Thoracic aorta (tissue), 2 donors: ENCODE measurements around the gene TBPL1. TPM values are rescaled to one million over a fixed set of nuclear protein-coding genes. Genes with fewer than 3 reads are reported as not detected.
"Not testable (repeated sequence)": the region's sequence is repeated elsewhere in the genome, so short reads cannot be mapped to it uniquely, and the experiment has no call there.

ENCODE experiments used
- ATAC-seq: fragments of 150-250 bp; one replicate; pipeline ENCODE4 v1.8.0; 2017; ENCODE audit warnings: low read depth; ENCODE audit not compliant: insufficient number of reproducible peaks, low FRiP score
- DNase-seq: peaks from one replicate; pipeline ENCODE4 v3.0.0-alpha.2; 2020; ENCODE audit warnings: low spot score
- H3K27ac ChIP-seq, 2 donors: fragments of 200-600 bp; sonication (generic); 1 replicate in 1 of 2; 2 replicates in 1 of 2; pipeline ENCODE4 v1.5.1; 2016; ENCODE audit warnings: mild to moderate bottlenecking in 2 of 2, moderate library complexity in 2 of 2
- H3K27me3 ChIP-seq: fragments of 200-600 bp; sonication (generic); replicated peaks from 2 replicates; pipeline ENCODE4 v1.6.0; 2016; ENCODE audit warnings: mild to moderate bottlenecking; ENCODE audit not compliant: insufficient read depth
- H3K36me3 ChIP-seq: fragments of 200-600 bp; sonication (generic); one replicate; pipeline ENCODE4 v1.5.1; 2016
- H3K4me1 ChIP-seq, 2 donors: fragments of 200-600 bp; sonication (generic); 1 replicate in 1 of 2; 2 replicates in 1 of 2; pipeline versions ENCODE4 v1.5.1 to v1.6.0; 2016; ENCODE audit warnings: low read depth in 2 of 2, mild to moderate bottlenecking in 1 of 2; ENCODE audit not compliant: control insufficient read depth in 1 of 2
- H3K4me3 ChIP-seq: fragments of 200-600 bp; sonication (generic); 2 replicates; pipeline ENCODE4 v1.5.1; 2016; ENCODE audit warnings: mild to moderate bottlenecking
- H3K9me3 ChIP-seq: fragments of 200-600 bp; sonication (generic); 2 replicates; pipeline ENCODE4 v1.5.1; 2016
- total RNA-seq, 2 donors: library from RNA; depleted of rRNA; stranded (reverse); fragments of >200 nt; gene quantifications; one replicate each; pipeline versions ENCODE4 v1.1.0 to v1.2.3, GENCODE V29; 2016
- TF ChIP-seq, protein P1 (sequence below): fragments of 200-600 bp; sonication (generic); IDR thresholded peaks from one replicate; pipeline ENCODE4 v1.5.1; 2019; ENCODE audit warnings: antibody characterized with exemption

TBPL1 gene
- total RNA-seq, 2 donors from 2014 or later, result 6.1 to 8.5 TPM

DNA sequence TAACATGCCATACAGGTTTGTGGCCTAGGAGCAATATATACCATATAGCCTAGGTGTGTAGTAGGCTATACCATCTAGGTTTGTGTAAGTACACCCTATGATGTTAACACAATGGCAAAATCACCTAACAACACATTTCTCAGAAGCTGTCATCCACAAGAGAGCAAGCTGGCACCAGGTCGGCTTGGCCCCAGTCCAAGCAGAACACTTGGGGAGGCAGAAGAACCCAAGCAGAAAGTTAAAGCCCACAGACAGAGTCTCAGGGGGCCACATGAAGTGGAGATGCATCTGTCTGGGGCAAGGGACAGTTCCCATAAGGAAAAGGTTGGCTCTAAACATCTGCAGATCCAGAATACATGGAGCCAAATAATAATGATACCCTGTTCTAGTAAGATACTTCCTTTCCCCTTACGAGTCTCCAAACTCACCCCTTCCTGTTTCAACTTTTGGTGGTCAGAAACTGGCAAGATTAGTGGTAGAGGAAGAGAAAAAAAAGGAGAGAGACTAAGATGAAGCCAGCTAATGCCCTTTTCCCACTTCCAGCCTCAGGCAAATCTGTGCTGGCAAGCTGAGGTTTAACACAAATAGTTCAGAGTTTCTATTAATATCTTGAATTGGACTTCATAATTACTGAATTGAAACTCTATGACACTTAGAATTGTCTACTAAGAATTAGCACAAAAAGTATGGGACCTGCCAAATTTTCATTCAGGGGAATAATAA is 34.7 kb upstream of the TBPL1 start:
- Histone ChIP-seq H3K27ac (no peak overlapping the region), H3K27me3 (no peaks in the 10 kb centered on the region), H3K4me3 (no peak overlapping the region), H3K4me1 (peaks cover 0 to 15% of the 10 kb centered on the region in 2 donors), H3K9me3 (peaks cover 2% of the 10 kb centered on the region), H3K36me3 (no peaks in the 10 kb centered on the region)
- ATAC-seq (no peak), DNase-seq (no peak)
- TF ChIP-seq, protein P1, sequence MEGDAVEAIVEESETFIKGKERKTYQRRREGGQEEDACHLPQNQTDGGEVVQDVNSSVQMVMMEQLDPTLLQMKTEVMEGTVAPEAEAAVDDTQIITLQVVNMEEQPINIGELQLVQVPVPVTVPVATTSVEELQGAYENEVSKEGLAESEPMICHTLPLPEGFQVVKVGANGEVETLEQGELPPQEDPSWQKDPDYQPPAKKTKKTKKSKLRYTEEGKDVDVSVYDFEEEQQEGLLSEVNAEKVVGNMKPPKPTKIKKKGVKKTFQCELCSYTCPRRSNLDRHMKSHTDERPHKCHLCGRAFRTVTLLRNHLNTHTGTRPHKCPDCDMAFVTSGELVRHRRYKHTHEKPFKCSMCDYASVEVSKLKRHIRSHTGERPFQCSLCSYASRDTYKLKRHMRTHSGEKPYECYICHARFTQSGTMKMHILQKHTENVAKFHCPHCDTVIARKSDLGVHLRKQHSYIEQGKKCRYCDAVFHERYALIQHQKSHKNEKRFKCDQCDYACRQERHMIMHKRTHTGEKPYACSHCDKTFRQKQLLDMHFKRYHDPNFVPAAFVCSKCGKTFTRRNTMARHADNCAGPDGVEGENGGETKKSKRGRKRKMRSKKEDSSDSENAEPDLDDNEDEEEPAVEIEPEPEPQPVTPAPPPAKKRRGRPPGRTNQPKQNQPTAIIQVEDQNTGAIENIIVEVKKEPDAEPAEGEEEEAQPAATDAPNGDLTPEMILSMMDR, result no peak

GRCh38 chr6:133919362-133919761 is 33.7 kb upstream of the TBPL1 start:
- Histone ChIP-seq H3K27ac (no peak overlapping the region), H3K9me3 (no peaks in the 10 kb centered on the region), H3K4me1 (peaks cover 0 to 15% of the 10 kb centered on the region in 2 donors), H3K4me3 (no peak overlapping the region), H3K36me3 (no peaks in the 10 kb centered on the region), H3K27me3 (no peaks in the 10 kb centered on the region)
- TF ChIP-seq, protein P1, result no peak
- ATAC-seq (no peak), DNase-seq (no peak)

GRCh38 chr6:133921249-133921859 is 31.7 kb upstream of the TBPL1 start:
- DNase-seq, result peak; percentile 60
- no peaks in the 10 kb centered on the region for H3K27me3 ChIP-seq
- H3K4me3 ChIP-seq, result no peak overlapping the region
- H3K27ac ChIP-seq, result no peak overlapping the region
- no peaks in the 10 kb centered on the region for H3K36me3 ChIP-seq
- H3K9me3 ChIP-seq, result no peaks in the 10 kb centered on the region
- TF ChIP-seq, protein P1, result peak; percentile 80
- peaks cover 0 to 15% of the 10 kb centered on the region in 2 donors for H3K4me1 ChIP-seq
- no peak for ATAC-seq

GRCh38 chr6:133923938-133924593 is 29.0 kb upstream of the TBPL1 start:
- no peaks in the 10 kb centered on the region for H3K9me3 ChIP-seq
- DNase-seq, result peak; percentile 21

GRCh38 chr6:133931221-133931620 is 21.8 kb upstream of the TBPL1 start:
- H3K4me1 ChIP-seq, H3K36me3 ChIP-seq, ATAC-seq, H3K27ac ChIP-seq, H3K9me3 ChIP-seq, H3K27me3 ChIP-seq, H3K4me3 ChIP-seq, DNase-seq: not testable (repeated sequence)

More at GRCh38 chr6:133923938-133924593, 29.0 kb upstream of the TBPL1 start:
- H3K4me3 ChIP-seq, result no peak overlapping the region
- ATAC-seq, result peak; percentile 92
- H3K27ac ChIP-seq, result no peak overlapping the region
- peaks cover 0 to 4% of the 10 kb centered on the region in 2 donors for H3K4me1 ChIP-seq
- TF ChIP-seq, protein P1, result peak; percentile 82
- no peaks in the 10 kb centered on the region for H3K27me3 ChIP-seq
- no peaks in the 10 kb centered on the region for H3K36me3 ChIP-seq

DNA sequence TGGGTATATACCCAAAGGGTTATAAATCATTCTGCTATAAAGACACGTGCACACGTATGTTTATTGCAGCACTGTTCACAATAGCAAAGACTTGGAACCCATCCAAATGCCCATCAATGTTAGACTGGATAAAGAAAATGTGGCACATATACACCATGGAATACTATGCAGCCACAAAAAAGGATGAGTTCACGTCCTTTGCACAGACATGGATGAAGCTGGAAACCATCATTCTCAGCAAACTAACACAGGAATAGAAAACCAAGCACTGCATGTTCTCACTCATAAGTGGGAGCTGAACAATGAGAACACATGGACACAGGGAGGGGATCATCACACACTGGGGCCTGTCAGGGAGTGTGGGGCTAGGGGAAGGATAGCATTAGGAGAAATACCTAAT is 16.7 kb upstream of the TBPL1 start:
- H3K9me3 ChIP-seq, H3K36me3 ChIP-seq, H3K4me3 ChIP-seq, ATAC-seq, DNase-seq, H3K27ac ChIP-seq, H3K27me3 ChIP-seq, H3K4me1 ChIP-seq: not testable (repeated sequence)
